ENCODE measurements around the gene NMNAT2. TPM values are rescaled to one million over a fixed set of nuclear protein-coding genes. Genes with fewer than 3 reads are reported as not detected.
A peak's percentile ranks its signal among the peaks of the same experiment; 100 is the strongest.

NMNAT2 gene
- total RNA-seq, 1 experiment from 2014 or later: 0.03 TPM

GRCh38 chr1:183379951-183380350, 38.2 kb downstream of the NMNAT2 start:
- in situ Hi-C loops (cut with HindIII; ENCODE audit: low pct_unique_long_range_greater_than_20kb, low sequenced_read_pairs): no loop called here
- peak; percentile 4 for DNase-seq (ENCODE audit: low read depth, low spot score)

GRCh38 chr1:183375381-183375780, 42.8 kb downstream of the NMNAT2 start:
- in situ Hi-C loops (cut with HindIII; ENCODE audit: low pct_unique_long_range_greater_than_20kb, low sequenced_read_pairs): no loop called here
- DNase-seq (ENCODE audit: low read depth, low spot score): no peak

GRCh38 chr1:183374825-183375224, 43.4 kb downstream of the NMNAT2 start:
- in situ Hi-C loops (cut with HindIII; ENCODE audit: low pct_unique_long_range_greater_than_20kb, low sequenced_read_pairs): no loop called here
- no peak for DNase-seq (ENCODE audit: low read depth, low spot score)

GRCh38 chr1:183372586-183373230, 45.5 kb downstream of the NMNAT2 start:
- DNase-seq (ENCODE audit: low read depth, low spot score): no peak
- in situ Hi-C loops (cut with HindIII; ENCODE audit: low pct_unique_long_range_greater_than_20kb, low sequenced_read_pairs): no loop called here

GRCh38 chr1:183370399-183371058, 47.7 kb downstream of the NMNAT2 start:
- DNase-seq (ENCODE audit: low read depth, low spot score): no peak
- in situ Hi-C loops (cut with HindIII; ENCODE audit: low pct_unique_long_range_greater_than_20kb, low sequenced_read_pairs): no loop called here

- DNase-seq (ENCODE audit: low read depth, low spot score): peak; percentile 31
- in situ Hi-C loops (cut with HindIII; ENCODE audit: low pct_unique_long_range_greater_than_20kb, low sequenced_read_pairs): no loop called here
These were observed 49.7 kb downstream of the NMNAT2 start for GRCh38 chr1:183368213-183369108.

- DNase-seq (ENCODE audit: low read depth, low spot score): no peak
- in situ Hi-C loops (cut with HindIII; ENCODE audit: low pct_unique_long_range_greater_than_20kb, low sequenced_read_pairs): no loop called here
These were observed 52.1 kb downstream of the NMNAT2 start for GRCh38 chr1:183366116-183366515.

GRCh38 chr1:183365676-183366075, 52.5 kb downstream of the NMNAT2 start:
- DNase-seq (ENCODE audit: low read depth, low spot score): no peak
- in situ Hi-C loops (cut with HindIII; ENCODE audit: low pct_unique_long_range_greater_than_20kb, low sequenced_read_pairs): no loop called here

GRCh38 chr1:183365093-183365492, 53.1 kb downstream of the NMNAT2 start:
- DNase-seq (ENCODE audit: low read depth, low spot score): no peak
- in situ Hi-C loops (cut with HindIII; ENCODE audit: low pct_unique_long_range_greater_than_20kb, low sequenced_read_pairs): no loop called here

- DNase-seq (ENCODE audit: low read depth, low spot score): no peak
- in situ Hi-C loops (cut with HindIII; ENCODE audit: low pct_unique_long_range_greater_than_20kb, low sequenced_read_pairs): no loop called here
These were observed 54.2 kb downstream of the NMNAT2 start for GRCh38 chr1:183363972-183364371.

GRCh38 chr1:183361081-183361480, 57.1 kb downstream of the NMNAT2 start:
- no peak for DNase-seq (ENCODE audit: low read depth, low spot score)
- in situ Hi-C loops (cut with HindIII; ENCODE audit: low pct_unique_long_range_greater_than_20kb, low sequenced_read_pairs): no loop called here

- in situ Hi-C loops (cut with HindIII; ENCODE audit: low pct_unique_long_range_greater_than_20kb, low sequenced_read_pairs): no loop called here
These were observed 57.7 kb downstream of the NMNAT2 start for GRCh38 chr1:183360473-183360872.

GRCh38 chr1:183356534-183357182, 61.5 kb downstream of the NMNAT2 start:
- no peak for DNase-seq (ENCODE audit: low read depth, low spot score)
- in situ Hi-C loops (cut with HindIII; ENCODE audit: low pct_unique_long_range_greater_than_20kb, low sequenced_read_pairs): no loop called here

More at GRCh38 chr1:183360473-183360872, 57.7 kb downstream of the NMNAT2 start:
- no peak for DNase-seq (ENCODE audit: low read depth, low spot score)

GRCh38 chr1:183355797-183356196, 62.4 kb downstream of the NMNAT2 start:
- no peak for DNase-seq (ENCODE audit: low read depth, low spot score)
- in situ Hi-C loops (cut with HindIII; ENCODE audit: low pct_unique_long_range_greater_than_20kb, low sequenced_read_pairs): no loop called here

GRCh38 chr1:183355181-183355580, 63.0 kb downstream of the NMNAT2 start:
- in situ Hi-C loops (cut with HindIII; ENCODE audit: low pct_unique_long_range_greater_than_20kb, low sequenced_read_pairs): no loop called here
- DNase-seq (ENCODE audit: low read depth, low spot score): no peak

- DNase-seq (ENCODE audit: low read depth, low spot score): no peak
- in situ Hi-C loops (cut with HindIII; ENCODE audit: low pct_unique_long_range_greater_than_20kb, low sequenced_read_pairs): no loop called here
These were observed 64.6 kb downstream of the NMNAT2 start for GRCh38 chr1:183353597-183353996.

GRCh38 chr1:183349201-183349711, 68.9 kb downstream of the NMNAT2 start:
- in situ Hi-C loops (cut with HindIII; ENCODE audit: low pct_unique_long_range_greater_than_20kb, low sequenced_read_pairs): no loop called here
- DNase-seq (ENCODE audit: low read depth, low spot score): peak; percentile 35

GRCh38 chr1:183346276-183346732, 71.9 kb downstream of the NMNAT2 start:
- in situ Hi-C loops (cut with HindIII; ENCODE audit: low pct_unique_long_range_greater_than_20kb, low sequenced_read_pairs): no loop called here
- no peak for DNase-seq (ENCODE audit: low read depth, low spot score)
